HTERT RPE-1 (cell line): ENCODE results near the gene RPN1.
"Not testable (repeated sequence)": the region's sequence is repeated elsewhere in the genome, so short reads cannot be mapped to it uniquely, and the experiment has no call there.

Experiments used
- in situ Hi-C: fragments of 300-500 bp; cut with MboI; formaldehyde crosslinking; loops from 4 replicates; pipeline ENCODE4 v1.14.3; 2020; ENCODE audit warnings: low sequenced_read_pairs

RPN1 gene

GRCh38 chr3:128650096-128651050, at the start of gene RPN1:
TSS of gene RPN1 (minus strand) at chr3:128650818. CDS start at chr3:128650800, 18 bp downstream.
- in situ Hi-C loops, result no loop called here

GRCh38 chr3:128698211-128699047, 47.8 kb upstream of the RPN1 start:
- in situ Hi-C loops, result no loop called here

GRCh38 chr3:128697341-128697740, 46.7 kb upstream of the RPN1 start:
- in situ Hi-C loops, result no loop called here

- in situ Hi-C loops, result no loop called here
These were observed 43.1 kb upstream of the RPN1 start for GRCh38 chr3:128693696-128694095.

- in situ Hi-C loops, result no loop called here
These were observed 38.4 kb upstream of the RPN1 start for GRCh38 chr3:128689060-128689459.

- in situ Hi-C loops, result no loop called here
These were observed 35.8 kb upstream of the RPN1 start for GRCh38 chr3:128686465-128686864.

GRCh38 chr3:128684986-128685726, 34.5 kb upstream of the RPN1 start:
- in situ Hi-C loops, result no loop called here

GRCh38 chr3:128683957-128684356, 33.3 kb upstream of the RPN1 start:
- in situ Hi-C loops, result no loop called here

- in situ Hi-C loops, result no loop called here
These were observed 30.8 kb upstream of the RPN1 start for GRCh38 chr3:128681369-128681829.

GRCh38 chr3:128680603-128681368, 30.2 kb upstream of the RPN1 start:
- in situ Hi-C loops, result no loop called here

- in situ Hi-C loops, result no loop called here
These were observed 28.7 kb upstream of the RPN1 start for GRCh38 chr3:128679338-128679737.

- in situ Hi-C loops, result not testable (repeated sequence)
These were observed 25.2 kb upstream of the RPN1 start for GRCh38 chr3:128675802-128676201.

- in situ Hi-C loops, result no loop called here
These were observed 23.7 kb upstream of the RPN1 start for GRCh38 chr3:128674161-128674784.

- in situ Hi-C loops, result no loop called here
These were observed 17.0 kb upstream of the RPN1 start for GRCh38 chr3:128667641-128668040.

GRCh38 chr3:128665362-128666021, 14.9 kb upstream of the RPN1 start:
- in situ Hi-C loops, result no loop called here

GRCh38 chr3:128663151-128663550, 12.5 kb upstream of the RPN1 start:
- in situ Hi-C loops, result no loop called here

GRCh38 chr3:128655531-128655930, 4.9 kb upstream of the RPN1 start:
- in situ Hi-C loops, result no loop called here

GRCh38 chr3:128653993-128654805, 3.6 kb upstream of the RPN1 start:
- in situ Hi-C loops, result not testable (repeated sequence)
